LNCAP (cell line): Measurements from ENCODE around the gene KIF3A.

Source experiments
- CTCF ChIP-seq: fragments of 450-650 bp; IDR thresholded peaks from 2 replicates; pipeline ENCODE4 v1.5.1; 2017; ENCODE audit warnings: mild to moderate bottlenecking

The KIF3A gene

GRCh38 chr5:132669455-132669820 lies 67.9 kb downstream of the KIF3A start:
- TF ChIP-seq CTCF: no peak

- no peak for TF ChIP-seq CTCF
These were observed 68.5 kb downstream of the KIF3A start for GRCh38 chr5:132668706-132669454.

GRCh38 chr5:132667761-132668705 lies 69.3 kb downstream of the KIF3A start:
- no peak for TF ChIP-seq CTCF

- no peak for TF ChIP-seq CTCF
These were observed 70.0 kb downstream of the KIF3A start for GRCh38 chr5:132667309-132667708.

GRCh38 chr5:132666310-132667123 lies 70.8 kb downstream of the KIF3A start:
- TF ChIP-seq CTCF: no peak

- TF ChIP-seq CTCF: no peak
These were observed 71.7 kb downstream of the KIF3A start for GRCh38 chr5:132665574-132666080.

- TF ChIP-seq CTCF: no peak
These were observed 72.6 kb downstream of the KIF3A start for GRCh38 chr5:132664696-132665209.
